Cardiac muscle cell (in vitro differentiated cells and primary cell): Measurements from ENCODE around the gene RAB40B. TPM values are rescaled to one million over a fixed set of nuclear protein-coding genes. Genes with fewer than 3 reads are reported as not detected.

Experiments used
- DNase-seq, 2 donors: peaks; one replicate each; pipeline versions ENCODE4 v3.0.0 to v3.0.0-alpha.2; 2010 to 2017; ENCODE audit warnings: low read depth in 1 of 2, low spot score in 1 of 2
- H3K27ac ChIP-seq: fragments of 200-600 bp; sonication (generic); 2 replicates; pipeline ENCODE4 v1.5.1; 2016
- H3K27me3 ChIP-seq: fragments of 200-600 bp; sonication (generic); 2 replicates; pipeline ENCODE4 v1.6.0; 2016; ENCODE audit warnings: control low read depth
- H3K36me3 ChIP-seq: fragments of 200-600 bp; sonication (generic); 2 replicates; pipeline ENCODE4 v1.5.1; 2016; ENCODE audit warnings: control low read depth
- H3K4me1 ChIP-seq: fragments of 200-600 bp; sonication (generic); 2 replicates; pipeline ENCODE4 v1.8.1; 2017; ENCODE audit warnings: low read depth, mild to moderate bottlenecking, mixed run types
- H3K4me3 ChIP-seq: fragments of 200-600 bp; sonication (generic); 2 replicates; pipeline ENCODE4 v1.5.1; 2016; ENCODE audit warnings: mild to moderate bottlenecking
- H3K9me3 ChIP-seq: fragments of 200-600 bp; sonication (generic); 2 replicates; pipeline ENCODE4 v1.5.1; 2017; ENCODE audit warnings: low read depth, mild to moderate bottlenecking, control low read depth
- CTCF ChIP-seq: IDR thresholded peaks from 2 replicates; pipeline ENCODE4 v1.5.1; 2012; ENCODE audit warnings: low read depth, mild to moderate bottlenecking, low read length
- polyA plus RNA-seq: library from polyadenylated mRNA; unstranded; fragments of >200 nt; fragmentation: Nextera tagmentation; extraction: Ambion mirVana; gene quantifications from 2 replicates; pipeline ENCODE4 v1.2.1, GENCODE V29; 2016
- total RNA-seq: library from RNA; depleted of rRNA; stranded (reverse); fragments of >200 nt; gene quantifications from 2 replicates; pipeline ENCODE4 v1.2.3, GENCODE V29; 2016

The RAB40B gene
- total and polyA plus RNA-seq, 2 experiments from 2014 or later: 28.9 to 29.7 TPM

- Histone ChIP-seq H3K27ac (peak overlapping the region; percentile 94), H3K36me3 (peaks cover 22% of the 10 kb centered on the region), H3K4me3 (no peak overlapping the region), H3K4me1 (peaks cover 30% of the 10 kb centered on the region), H3K27me3 (no peaks in the 10 kb centered on the region), H3K9me3 (no peaks in the 10 kb centered on the region)
- DNase-seq: peak; percentile 57 to 85
- no peak for TF ChIP-seq CTCF
Measured at GRCh38 chr17:82611140-82612058, 87.1 kb downstream of the RAB40B start.

DNA sequence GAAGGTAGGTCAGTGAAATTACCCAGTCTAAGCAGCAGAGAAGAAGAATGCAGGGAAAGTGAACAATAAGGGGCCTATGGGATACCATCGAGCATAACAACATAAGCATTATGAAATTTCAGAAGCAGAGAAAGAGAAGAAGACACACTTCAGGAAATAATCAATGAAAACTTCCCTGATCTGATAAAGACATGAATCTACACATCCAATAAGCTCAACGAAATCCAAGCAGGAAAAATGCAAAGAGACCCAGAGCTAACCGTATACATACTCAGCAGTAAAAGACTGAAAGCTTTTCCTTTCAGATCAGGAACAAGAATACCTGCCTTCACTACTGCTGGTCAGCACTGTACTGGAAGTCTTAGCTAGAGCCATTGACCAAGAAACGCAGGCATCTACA is 88.8 kb downstream of the RAB40B start:
- no peak overlapping the region for H3K4me3 ChIP-seq
- H3K27ac ChIP-seq: peak overlapping the region; percentile 30
- TF ChIP-seq CTCF: no peak
- H3K4me1 ChIP-seq: peaks cover 39% of the 10 kb centered on the region
- no peaks in the 10 kb centered on the region for H3K27me3 ChIP-seq
- no peaks in the 10 kb centered on the region for H3K9me3 ChIP-seq
- no peak for DNase-seq
- peaks cover 10% of the 10 kb centered on the region for H3K36me3 ChIP-seq

DNA sequence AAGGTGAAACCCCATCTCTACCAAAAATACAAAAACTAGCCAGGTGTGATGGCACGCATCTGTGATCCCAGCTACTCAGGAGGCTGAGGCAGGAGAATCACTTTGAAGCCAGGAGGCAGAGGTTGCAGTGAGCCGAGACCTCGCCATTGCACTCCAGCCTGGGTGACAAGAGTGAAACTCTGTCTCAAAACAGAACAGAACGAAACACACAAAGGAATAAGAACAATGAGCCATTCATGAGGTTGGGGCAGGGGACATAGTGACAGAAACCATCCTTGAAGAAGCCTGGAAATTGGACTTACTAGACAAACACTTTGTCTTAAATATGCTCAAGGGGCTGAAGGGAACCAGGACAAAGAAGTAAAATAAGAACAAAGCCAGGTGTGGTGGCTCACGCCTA is 89.7 kb downstream of the RAB40B start:
- H3K36me3 ChIP-seq: peaks cover 14% of the 10 kb centered on the region
- DNase-seq: no peak
- no peak for TF ChIP-seq CTCF
- H3K4me1 ChIP-seq: peaks cover 34% of the 10 kb centered on the region
- no peak overlapping the region for H3K4me3 ChIP-seq
- H3K27me3 ChIP-seq: no peaks in the 10 kb centered on the region
- no peak overlapping the region for H3K27ac ChIP-seq
- H3K9me3 ChIP-seq: no peaks in the 10 kb centered on the region

GRCh38 chr17:82605939-82606600 is 92.4 kb downstream of the RAB40B start:
- Histone ChIP-seq H3K27ac (peak overlapping the region; percentile 54), H3K36me3 (peaks cover 33% of the 10 kb centered on the region), H3K9me3 (no peaks in the 10 kb centered on the region), H3K27me3 (no peaks in the 10 kb centered on the region), H3K4me3 (no peak overlapping the region), H3K4me1 (peaks cover 10% of the 10 kb centered on the region)
- DNase-seq: peak in 1 of 2 donors; percentile 18
- TF ChIP-seq CTCF: no peak

Other genes with a start within 250 kb of the RAB40B start
- gene CYBC1, start 247.9 kb downstream of the RAB40B start, total RNA-seq: 48.6 and 52.7 TPM in 2 replicates
- gene CYBC1, start 247.9 kb downstream of the RAB40B start, polyA plus RNA-seq: 65.5 and 71.3 TPM in 2 replicates
- 105 and 113 TPM in 2 replicates for gene NARF, start 240.0 kb downstream of the RAB40B start, total RNA-seq
- 215 and 258 TPM in 2 replicates for gene NARF, start 240.0 kb downstream of the RAB40B start, polyA plus RNA-seq
- gene FOXK2, start 179.0 kb downstream of the RAB40B start, total RNA-seq: 44.5 and 63.0 TPM in 2 replicates
- gene FOXK2, start 179.0 kb downstream of the RAB40B start, polyA plus RNA-seq: 22.0 and 26.7 TPM in 2 replicates
- 83.2 and 111 TPM in 2 replicates for gene WDR45B, start 50.3 kb downstream of the RAB40B start, total RNA-seq
- 99.5 and 105 TPM in 2 replicates for gene WDR45B, start 50.3 kb downstream of the RAB40B start, polyA plus RNA-seq
- gene FN3KRP, start 18.0 kb upstream of the RAB40B start, total RNA-seq: 10.9 and 18.6 TPM in 2 replicates
- gene FN3KRP, start 18.0 kb upstream of the RAB40B start, polyA plus RNA-seq: 30.7 and 38.7 TPM in 2 replicates
- gene FN3K, start 36.9 kb upstream of the RAB40B start, total RNA-seq: 20.0 and 20.6 TPM in 2 replicates
- gene FN3K, start 36.9 kb upstream of the RAB40B start, polyA plus RNA-seq: 10.3 and 18.1 TPM in 2 replicates
- 32.1 and 55.7 TPM in 2 replicates for gene TBCD, start 53.4 kb upstream of the RAB40B start, total RNA-seq
- 66.0 and 106 TPM in 2 replicates for gene TBCD, start 53.4 kb upstream of the RAB40B start, polyA plus RNA-seq
- gene ZNF750, start 141.3 kb upstream of the RAB40B start, total RNA-seq: 0.07 TPM in 1 of 2 replicates, not detected in the other
- 0.14 and 0.49 TPM in 2 replicates for gene ZNF750, start 141.3 kb upstream of the RAB40B start, polyA plus RNA-seq